Neural crest cell (in vitro differentiated cells): ENCODE measurements around the gene BMPR1A. TPM values are rescaled to one million over a fixed set of nuclear protein-coding genes. Genes with fewer than 3 reads are reported as not detected.

ENCODE experiments used
- DNase-seq: peaks from one replicate; pipeline ENCODE4 v3.0.0; 2021; ENCODE audit warnings: low read depth, mixed read lengths, low spot score
- H3K27ac Mint-ChIP-seq: one replicate; pipeline ENCODE4 v1.8.0; 2021; ENCODE audit warnings: mild to moderate bottlenecking, mixed read lengths; ENCODE audit not compliant: unreplicated experiment
- H3K27me3 Mint-ChIP-seq: 2 replicates; pipeline ENCODE4 v1.8.0; 2021; ENCODE audit warnings: low read depth, mild to moderate bottlenecking, mixed read lengths
- H3K36me3 Mint-ChIP-seq: 2 replicates; pipeline ENCODE4 v1.8.0; 2021; ENCODE audit warnings: low read depth, mild to moderate bottlenecking, mixed read lengths
- H3K4me1 Mint-ChIP-seq: 2 replicates; pipeline ENCODE4 v1.8.0; 2021; ENCODE audit warnings: mixed read lengths
- H3K4me3 Mint-ChIP-seq: one replicate; pipeline ENCODE4 v1.8.0; 2021; ENCODE audit warnings: mild to moderate bottlenecking, mixed read lengths
- H3K9me3 Mint-ChIP-seq: 2 replicates; pipeline ENCODE4 v1.8.0; 2021; ENCODE audit warnings: mixed read lengths
- total RNA-seq: library from RNA; stranded (reverse); gene quantifications from 2 replicates; pipeline ENCODE4 v1.2.1, GENCODE V29; 2021
- TF ChIP-seq, protein P1 (sequence below): fragments of 200-600 bp; sonication (generic); conservative IDR thresholded peaks from 2 replicates; pipeline ENCODE4 v1.5.0; 2021; ENCODE audit warnings: antibody characterized with exemption, mild to moderate bottlenecking

BMPR1A gene
- total RNA-seq, 1 donor from 2014 or later = 78.6 TPM

DNA sequence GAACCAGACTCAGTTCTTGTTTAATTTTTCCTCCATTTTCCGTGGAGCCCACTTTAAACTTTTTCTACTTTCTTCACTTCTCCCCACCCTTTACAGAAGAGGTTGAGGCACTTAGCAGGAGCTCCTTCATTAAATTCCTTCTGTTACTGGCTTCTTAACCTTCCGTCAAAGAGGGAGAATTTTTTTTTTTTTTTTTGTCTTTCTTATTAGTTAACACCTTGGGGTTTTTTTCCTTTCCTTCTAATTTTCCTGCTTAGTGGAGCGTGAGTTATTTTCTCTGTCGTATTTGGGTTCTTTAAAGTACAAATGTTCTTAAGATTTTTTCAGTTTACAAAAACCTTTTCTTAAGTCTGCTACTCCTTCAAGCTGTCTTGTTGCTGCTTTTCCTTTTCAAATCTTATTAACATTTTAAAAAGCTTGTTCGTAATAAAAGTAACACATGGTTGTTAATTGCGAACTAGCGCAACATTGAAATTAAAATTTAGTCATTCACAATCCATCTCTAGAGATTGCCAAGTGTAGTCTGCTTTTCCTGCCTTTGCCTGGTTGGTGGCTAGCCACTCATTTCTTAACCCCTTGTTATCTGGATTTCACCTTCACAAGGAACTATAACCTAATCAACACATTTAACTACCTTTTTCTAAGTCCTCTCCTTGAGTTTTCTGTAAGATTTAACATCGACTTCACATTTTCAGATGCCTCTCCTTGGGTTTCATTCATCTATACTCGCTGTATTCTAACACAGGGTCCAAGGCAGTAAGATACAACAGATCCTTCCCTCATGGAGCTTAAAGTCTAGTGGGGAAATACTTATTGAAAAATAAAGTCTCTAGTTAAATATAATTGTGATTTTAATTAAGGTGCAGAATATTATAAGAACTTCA lies 2.0 kb downstream of the BMPR1A start:
- Mint-ChIP-seq H3K4me3 (peak overlapping the region; percentile 98), H3K27me3 (no peaks in the 10 kb centered on the region), H3K4me1 (peaks cover 61% of the 10 kb centered on the region), H3K27ac (peak overlapping the region; percentile 84), H3K36me3 (peaks cover 9% of the 10 kb centered on the region), H3K9me3 (peaks cover 2% of the 10 kb centered on the region)
- DNase-seq = no peak
- TF ChIP-seq, protein P1, sequence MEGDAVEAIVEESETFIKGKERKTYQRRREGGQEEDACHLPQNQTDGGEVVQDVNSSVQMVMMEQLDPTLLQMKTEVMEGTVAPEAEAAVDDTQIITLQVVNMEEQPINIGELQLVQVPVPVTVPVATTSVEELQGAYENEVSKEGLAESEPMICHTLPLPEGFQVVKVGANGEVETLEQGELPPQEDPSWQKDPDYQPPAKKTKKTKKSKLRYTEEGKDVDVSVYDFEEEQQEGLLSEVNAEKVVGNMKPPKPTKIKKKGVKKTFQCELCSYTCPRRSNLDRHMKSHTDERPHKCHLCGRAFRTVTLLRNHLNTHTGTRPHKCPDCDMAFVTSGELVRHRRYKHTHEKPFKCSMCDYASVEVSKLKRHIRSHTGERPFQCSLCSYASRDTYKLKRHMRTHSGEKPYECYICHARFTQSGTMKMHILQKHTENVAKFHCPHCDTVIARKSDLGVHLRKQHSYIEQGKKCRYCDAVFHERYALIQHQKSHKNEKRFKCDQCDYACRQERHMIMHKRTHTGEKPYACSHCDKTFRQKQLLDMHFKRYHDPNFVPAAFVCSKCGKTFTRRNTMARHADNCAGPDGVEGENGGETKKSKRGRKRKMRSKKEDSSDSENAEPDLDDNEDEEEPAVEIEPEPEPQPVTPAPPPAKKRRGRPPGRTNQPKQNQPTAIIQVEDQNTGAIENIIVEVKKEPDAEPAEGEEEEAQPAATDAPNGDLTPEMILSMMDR = no peak

DNA sequence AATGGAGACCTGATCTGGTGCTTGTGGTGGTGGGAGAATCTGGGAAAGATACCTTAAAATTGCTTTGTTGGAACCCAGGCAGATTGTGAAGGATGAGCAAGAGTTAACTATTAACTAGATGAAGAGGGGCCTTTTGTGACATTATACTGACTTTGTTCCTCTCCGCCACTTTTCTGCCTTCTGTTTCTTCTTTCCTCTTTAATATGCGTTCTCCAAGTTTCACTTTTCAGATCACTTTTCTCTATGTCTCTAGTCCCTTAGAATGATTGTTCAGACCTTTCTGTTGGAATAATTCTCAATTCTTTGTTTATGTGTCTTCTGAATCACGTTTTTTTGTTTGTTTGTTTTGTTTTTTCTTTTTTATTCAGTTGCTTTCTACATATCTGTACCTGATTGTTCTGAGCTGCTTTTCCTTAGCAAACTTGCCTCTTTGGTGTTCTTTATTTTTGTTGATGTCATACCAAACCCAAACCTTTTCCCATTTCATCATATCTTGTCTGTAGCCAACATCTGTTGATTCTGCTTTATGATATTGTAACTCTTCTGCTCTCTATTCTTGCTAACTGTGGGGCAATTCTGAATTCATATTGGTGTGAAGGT lies 2.8 kb downstream of the BMPR1A start:
- Mint-ChIP-seq H3K9me3 (peaks cover 2% of the 10 kb centered on the region), H3K4me1 (peaks cover 54% of the 10 kb centered on the region), H3K36me3 (peaks cover 6% of the 10 kb centered on the region), H3K27me3 (no peaks in the 10 kb centered on the region), H3K27ac (peak overlapping the region; percentile 4), H3K4me3 (peak overlapping the region; percentile 98)
- TF ChIP-seq, protein P1 = no peak
- no peak for DNase-seq

DNA sequence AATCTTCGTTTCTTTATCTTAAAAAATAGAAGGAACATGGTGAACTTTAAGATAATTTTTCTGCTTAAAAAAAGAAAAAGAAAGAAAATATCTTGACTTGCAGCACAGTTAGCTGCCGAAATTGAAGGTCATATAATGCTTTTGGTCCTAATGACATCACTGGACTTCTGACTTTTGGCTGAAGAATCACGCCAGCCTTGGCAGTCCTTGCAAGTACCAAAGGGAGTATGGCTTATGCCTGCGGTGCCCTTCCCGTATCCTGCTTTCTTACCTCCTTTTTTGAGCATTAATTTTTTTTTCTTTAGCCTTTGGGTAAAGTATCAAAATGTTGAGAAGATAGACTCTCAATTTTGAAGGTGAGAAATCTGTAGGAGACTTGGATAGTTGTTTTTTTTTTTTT lies 7.0 kb downstream of the BMPR1A start:
- DNase-seq = no peak
- peaks cover 55% of the 10 kb centered on the region for H3K4me1 Mint-ChIP-seq
- H3K27ac Mint-ChIP-seq = no peak overlapping the region
- TF ChIP-seq, protein P1 = no peak
- H3K27me3 Mint-ChIP-seq = no peaks in the 10 kb centered on the region
- H3K36me3 Mint-ChIP-seq = peaks cover 6% of the 10 kb centered on the region
- peaks cover 2% of the 10 kb centered on the region for H3K9me3 Mint-ChIP-seq
- H3K4me3 Mint-ChIP-seq = no peak overlapping the region

DNA sequence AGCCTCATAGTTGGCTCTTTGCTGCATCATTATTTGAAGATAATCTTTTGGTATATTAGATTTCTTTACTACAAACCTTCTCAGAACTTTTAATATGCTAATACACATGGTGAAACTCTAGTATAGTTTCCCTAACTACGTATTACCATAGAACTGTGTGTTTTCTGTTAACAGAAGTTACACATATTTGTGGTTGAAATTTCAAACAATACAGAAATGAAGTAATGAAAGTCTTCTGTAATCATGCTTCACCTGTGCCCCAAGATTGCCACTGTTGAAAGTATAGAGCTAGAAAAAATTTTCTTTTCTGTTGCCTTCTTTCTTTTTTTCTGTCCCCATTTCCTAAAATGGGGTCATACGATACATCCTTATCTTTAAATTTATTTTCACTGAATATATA lies 9.1 kb downstream of the BMPR1A start:
- Mint-ChIP-seq H3K4me3 (no peak overlapping the region), H3K27me3 (no peaks in the 10 kb centered on the region), H3K27ac (no peak overlapping the region), H3K36me3 (peaks cover 6% of the 10 kb centered on the region), H3K9me3 (peaks cover 2% of the 10 kb centered on the region), H3K4me1 (peaks cover 59% of the 10 kb centered on the region)
- no peak for DNase-seq
- TF ChIP-seq, protein P1 = no peak

DNA sequence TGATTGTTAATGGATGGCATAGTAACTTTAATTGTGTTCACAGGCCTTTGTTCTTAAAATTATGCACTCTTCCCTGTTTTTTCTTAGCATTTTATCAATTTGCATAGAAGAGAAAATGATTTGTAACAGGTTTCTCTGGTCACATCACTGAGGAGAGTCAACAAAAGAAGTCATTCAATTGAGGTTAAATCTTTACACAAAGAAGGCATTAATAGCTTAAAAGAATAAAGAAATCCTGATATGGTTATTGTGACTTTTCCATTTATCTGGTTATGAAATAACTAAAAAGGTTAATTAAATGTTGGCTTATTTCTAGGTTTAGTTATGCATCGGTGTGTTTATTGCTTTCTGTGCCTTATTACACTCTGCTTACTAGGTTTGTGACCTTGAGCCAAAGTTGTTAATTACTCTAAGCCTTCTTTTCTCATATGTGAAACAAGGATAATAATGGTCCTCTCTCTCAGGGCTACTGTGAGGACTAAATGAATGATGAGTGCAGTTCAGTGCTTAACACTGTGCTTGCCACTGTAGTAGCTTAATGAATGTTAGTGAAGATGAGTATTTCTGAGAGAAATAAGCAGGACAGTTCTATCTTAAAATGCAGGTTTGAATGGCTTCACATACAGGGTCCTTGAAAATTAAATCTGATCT lies 12.1 kb downstream of the BMPR1A start:
- H3K9me3 Mint-ChIP-seq = no peaks in the 10 kb centered on the region

More for the DNA sequence above, 12.1 kb downstream of the BMPR1A start:
- no peak for DNase-seq
- Mint-ChIP-seq H3K4me3 (no peak overlapping the region), H3K4me1 (peaks cover 52% of the 10 kb centered on the region), H3K27ac (peak overlapping the region; percentile 88), H3K27me3 (no peaks in the 10 kb centered on the region), H3K36me3 (no peaks in the 10 kb centered on the region)
- TF ChIP-seq, protein P1 = no peak
